HG03175 (cell line): ENCODE data around the gene PRM2.

ENCODE experiments used
- ATAC-seq: cut with Tn5 transposase; IDR thresholded peaks from one replicate; pipeline ENCODE4 v1.9.1; 2021; ENCODE audit warnings: mild to moderate bottlenecking, moderate library complexity; ENCODE audit not compliant: unreplicated experiment

PRM2 gene, protein sequence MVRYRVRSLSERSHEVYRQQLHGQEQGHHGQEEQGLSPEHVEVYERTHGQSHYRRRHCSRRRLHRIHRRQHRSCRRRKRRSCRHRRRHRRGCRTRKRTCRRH

GRCh38 chr16:11276143-11276895 lies at the start of gene PRM2:
TSS of gene PRM2 (minus strand) at chr16:11276480. CDS start at chr16:11276370, 110 bp downstream.
- ATAC-seq, result no peak

- ATAC-seq, result no peak
Observed at GRCh38 chr16:11325404-11326083, 49.3 kb upstream of the PRM2 start.

DNA sequence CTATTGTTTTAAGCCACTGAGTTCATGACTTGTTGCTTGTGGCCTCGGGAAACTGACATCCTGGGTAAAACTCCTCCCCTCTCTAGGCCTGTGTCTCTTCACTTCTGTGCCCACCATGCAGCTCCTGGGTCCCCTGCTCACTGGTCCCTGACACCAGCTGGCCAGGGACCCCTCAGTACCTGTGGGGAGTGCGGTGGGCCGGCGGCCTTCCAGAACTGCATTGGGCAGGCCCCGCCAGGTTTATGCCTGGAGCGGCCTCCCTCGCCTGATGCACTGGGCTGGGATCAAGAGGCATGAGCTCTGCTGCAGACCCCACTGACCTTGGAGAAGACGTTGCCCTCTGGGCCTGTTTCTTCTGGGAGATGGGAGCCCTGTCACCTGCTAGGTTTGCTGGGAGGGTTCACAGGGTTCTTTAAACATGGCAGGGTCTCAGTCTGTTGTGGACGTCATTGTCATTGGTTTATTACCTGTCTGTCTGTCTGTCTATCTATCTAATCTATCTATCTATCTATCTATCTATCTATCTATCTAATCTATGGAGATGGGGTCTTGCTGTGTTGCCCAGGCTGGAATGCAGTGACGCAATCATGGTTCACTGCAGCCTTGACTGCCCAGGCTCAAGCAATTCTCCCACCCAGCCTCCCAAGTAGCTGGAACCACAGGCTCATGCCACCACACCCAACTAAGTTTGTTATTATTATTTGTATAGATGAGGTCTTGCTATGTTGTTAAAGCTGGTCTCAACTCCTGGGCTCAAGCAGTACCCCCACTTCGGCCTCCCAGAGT lies 47.5 kb upstream of the PRM2 start:
- no peak for ATAC-seq

DNA sequence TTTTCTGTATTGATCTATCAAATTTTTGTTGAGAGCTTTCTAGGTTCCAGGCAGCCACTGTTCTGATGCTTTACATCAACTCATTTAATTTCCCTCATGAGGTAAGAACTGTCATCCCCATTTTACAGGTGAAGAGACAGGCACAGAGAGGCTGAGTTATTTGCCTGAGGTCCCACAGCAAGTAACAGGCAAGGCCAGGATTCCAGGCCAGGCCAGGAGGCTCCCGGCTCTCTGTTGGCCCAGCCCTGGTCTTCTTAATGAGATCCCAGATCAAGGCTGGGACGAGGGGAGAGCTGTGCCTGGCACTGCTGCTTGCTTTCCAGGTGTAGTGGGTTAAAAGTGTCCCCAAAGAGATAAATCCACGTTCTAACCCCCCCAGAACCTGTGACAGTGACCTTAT lies 46.5 kb upstream of the PRM2 start:
- no peak for ATAC-seq

- no peak for ATAC-seq
Observed at GRCh38 chr16:11321662-11322061, 45.4 kb upstream of the PRM2 start.

GRCh38 chr16:11320170-11320569 lies 43.9 kb upstream of the PRM2 start:
- no peak for ATAC-seq

GRCh38 chr16:11319529-11320146 lies 43.4 kb upstream of the PRM2 start:
- no peak for ATAC-seq

GRCh38 chr16:11318817-11319216 lies 42.5 kb upstream of the PRM2 start:
- no peak for ATAC-seq

- ATAC-seq, result no peak
Observed at GRCh38 chr16:11316331-11317015, 40.2 kb upstream of the PRM2 start.

GRCh38 chr16:11315510-11315909 lies 39.2 kb upstream of the PRM2 start:
- no peak for ATAC-seq

- no peak for ATAC-seq
Observed at GRCh38 chr16:11314309-11314894, 38.1 kb upstream of the PRM2 start.

DNA sequence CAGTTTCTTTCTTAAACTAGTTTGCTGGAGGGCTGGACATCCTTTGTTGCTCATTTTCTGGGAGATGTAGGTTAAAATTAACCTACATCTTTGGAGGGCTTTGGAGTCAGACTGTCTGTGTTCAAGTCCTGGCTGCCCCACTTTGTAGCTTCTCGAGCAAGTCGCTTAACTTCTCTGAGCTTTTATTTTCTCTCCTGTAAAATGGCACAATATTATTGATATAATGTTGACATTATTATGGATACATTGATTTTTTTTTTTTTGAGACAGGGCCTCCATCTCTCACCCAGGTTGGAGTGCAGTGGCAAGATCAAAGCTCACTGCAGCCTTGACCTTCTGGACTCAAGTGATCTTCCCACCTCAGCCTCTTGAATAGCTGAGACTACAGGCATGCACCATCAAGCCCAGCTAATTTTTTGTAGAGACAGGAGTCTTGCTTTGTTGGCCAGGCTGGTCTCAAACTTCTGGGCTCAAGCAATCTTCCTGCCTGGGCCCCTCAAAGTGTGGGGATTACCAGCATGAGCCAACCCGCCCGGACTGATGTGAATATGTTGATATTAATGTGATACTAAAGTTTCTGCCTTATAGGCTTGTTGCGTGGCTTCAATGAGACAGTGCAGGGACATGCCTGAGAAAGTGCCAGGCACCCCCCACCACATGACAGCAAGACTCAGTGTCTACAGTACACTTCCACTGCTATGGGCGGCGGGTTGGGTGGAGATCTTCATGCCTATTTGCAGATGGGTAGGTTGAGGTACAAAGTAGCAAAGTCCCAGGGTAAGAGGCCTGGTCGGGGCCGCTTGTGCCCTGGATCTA lies 37.4 kb upstream of the PRM2 start:
- no peak for ATAC-seq

DNA sequence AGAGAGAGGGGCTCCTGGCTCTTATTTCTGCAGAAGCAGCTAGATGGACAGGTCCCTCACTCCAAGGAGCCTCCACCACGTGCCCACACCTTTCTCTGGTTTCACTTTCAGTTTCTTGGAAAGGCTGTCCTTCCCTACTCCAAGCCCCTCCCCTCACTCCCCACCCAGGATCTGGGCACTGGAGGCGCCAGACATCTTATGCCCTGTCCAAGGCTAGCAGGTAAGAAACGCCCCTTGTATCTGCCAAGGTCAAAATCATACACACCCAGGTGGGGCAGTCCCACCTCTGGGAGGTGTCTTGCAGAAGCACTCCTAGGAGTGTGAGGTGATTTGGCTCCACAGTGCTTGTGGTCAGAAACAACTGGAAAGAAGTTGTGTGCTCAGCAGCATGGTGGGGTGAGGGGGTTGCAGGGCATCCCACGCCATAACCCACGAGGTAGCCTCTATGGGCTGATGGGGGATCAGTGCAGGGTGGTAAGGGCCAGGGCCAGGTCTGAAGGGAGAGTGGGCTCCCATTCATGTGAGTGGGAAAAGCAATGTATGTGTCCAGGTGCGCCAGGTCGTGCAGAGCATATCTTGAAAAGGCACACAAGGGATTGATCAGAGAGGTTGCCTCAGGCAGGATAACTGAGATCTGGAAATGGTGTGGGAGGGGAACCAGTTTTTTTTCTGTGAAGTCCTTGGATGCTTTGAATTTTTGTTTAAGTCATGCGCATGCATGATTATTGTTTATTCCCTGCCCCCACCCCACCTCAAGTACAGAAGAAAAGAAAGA lies 36.6 kb upstream of the PRM2 start:
- ATAC-seq, result no peak

DNA sequence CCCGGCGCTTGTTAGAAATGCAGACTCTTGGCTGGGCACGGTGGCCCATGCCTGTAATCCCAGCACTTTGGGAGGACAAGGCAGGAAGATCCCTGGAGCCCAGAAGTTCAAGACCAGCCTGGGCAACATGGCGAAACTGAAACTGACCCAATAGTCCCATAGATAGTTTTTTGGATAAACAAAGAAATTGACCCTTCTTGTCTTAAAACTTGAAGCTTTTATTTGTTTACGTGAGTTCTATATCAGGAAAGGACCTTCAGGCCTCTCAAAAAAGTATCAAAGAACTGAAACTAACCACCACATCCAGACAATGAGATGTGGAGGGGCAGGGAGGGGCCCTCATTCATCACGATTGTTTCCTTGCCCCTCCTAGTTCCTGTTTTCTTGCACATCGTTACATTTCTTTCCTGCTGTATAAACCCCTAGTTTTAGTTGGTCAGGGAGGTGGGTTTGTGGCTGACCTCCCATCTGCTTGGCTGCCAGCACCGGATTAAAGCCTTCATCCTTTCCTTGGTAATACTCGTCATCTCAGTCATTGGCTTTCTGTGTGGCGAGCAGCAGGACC lies 34.8 kb upstream of the PRM2 start:
- peak; percentile 38 for ATAC-seq

DNA sequence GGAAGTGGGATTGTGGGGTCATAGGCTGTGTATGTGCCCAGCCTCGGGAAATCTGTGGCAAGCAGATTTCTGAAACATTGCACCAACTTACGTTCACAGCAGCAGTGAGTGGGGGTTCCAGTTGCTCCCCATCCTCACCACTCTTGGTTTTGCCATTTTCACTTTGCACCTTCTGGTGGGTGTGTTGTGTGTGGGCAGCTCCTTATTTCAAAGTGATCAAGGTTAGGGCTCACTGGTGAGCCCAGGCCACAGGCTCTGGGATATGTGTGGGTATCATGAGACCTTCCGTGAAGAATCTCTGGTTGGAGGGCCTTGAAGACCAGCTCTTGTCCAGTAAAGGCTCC lies 34.3 kb upstream of the PRM2 start:
- no peak for ATAC-seq

DNA sequence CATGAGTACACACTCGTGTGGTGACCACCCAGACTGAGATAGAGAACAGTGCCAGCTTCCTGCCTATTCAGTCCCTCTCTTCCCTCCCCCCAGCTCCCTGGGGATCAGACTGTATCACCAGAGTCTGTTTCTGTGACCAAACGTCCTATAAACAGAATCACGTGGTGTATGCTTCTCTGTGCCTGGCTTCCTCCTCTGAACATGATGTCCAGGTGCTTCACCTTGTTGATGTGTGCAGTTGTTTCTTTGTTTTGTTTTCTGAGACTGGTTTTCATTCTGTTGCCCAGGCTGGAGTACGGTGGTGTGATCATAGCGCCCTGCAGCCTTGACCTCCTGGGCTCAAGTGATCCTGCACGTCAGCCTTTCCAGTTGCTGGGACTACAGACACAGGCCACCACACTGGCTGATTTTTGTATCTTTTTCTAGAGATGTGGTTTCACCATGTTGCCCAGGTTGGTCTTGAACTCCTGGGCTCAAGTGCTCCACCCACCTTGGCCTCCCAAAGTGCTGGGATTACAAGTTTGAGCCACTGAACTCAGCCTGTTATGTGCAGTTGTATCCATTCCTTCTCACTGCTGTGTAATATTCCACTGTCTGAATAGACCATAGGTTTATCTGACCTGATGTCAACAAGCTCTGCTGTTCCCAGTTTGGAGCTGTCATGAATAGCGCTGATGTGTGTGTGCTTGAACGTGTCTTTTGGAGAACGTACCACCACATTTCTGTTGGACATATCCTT lies 33.8 kb upstream of the PRM2 start:
- peak; percentile 66 for ATAC-seq

GRCh38 chr16:11308493-11309283 lies 32.4 kb upstream of the PRM2 start:
- ATAC-seq, result no peak
